ENCODE data around the gene IL16. TPM values are rescaled to one million over a fixed set of nuclear protein-coding genes. Genes with fewer than 3 reads are reported as not detected.

Gene IL16
- total and polyA plus RNA-seq, 2 donors from 2014 or later: 1.4 to 19.9 TPM

- Histone ChIP-seq H3K4me1 (ENCODE audit: control insufficient read depth in 2 of 3, insufficient read depth in 2 of 3, low read depth in 1 of 3, low read length in 3 of 3) (no peaks in the 10 kb centered on the region), H3K4me3 (ENCODE audit: low read length in 3 of 3) (no peak overlapping the region), H3K9ac (ENCODE audit: low read length in 3 of 3) (no peak overlapping the region), H3K36me3 (ENCODE audit: control insufficient read depth in 2 of 3, insufficient read depth in 3 of 3, low read length in 3 of 3) (no peaks in the 10 kb centered on the region), H3K27me3 (ENCODE audit: control insufficient read depth, insufficient read depth, low read length) (no peaks in the 10 kb centered on the region), H3K9me3 (ENCODE audit: control insufficient read depth in 2 of 3, insufficient read depth in 1 of 3, low read length in 3 of 3) (no peaks in the 10 kb centered on the region), H3K27ac (ENCODE audit: low read depth in 2 of 2, low read length in 2 of 2) (no peak overlapping the region)
- FAIRE-seq (no peak), DNase-seq (no peak)
- TF ChIP-seq, protein P1, sequence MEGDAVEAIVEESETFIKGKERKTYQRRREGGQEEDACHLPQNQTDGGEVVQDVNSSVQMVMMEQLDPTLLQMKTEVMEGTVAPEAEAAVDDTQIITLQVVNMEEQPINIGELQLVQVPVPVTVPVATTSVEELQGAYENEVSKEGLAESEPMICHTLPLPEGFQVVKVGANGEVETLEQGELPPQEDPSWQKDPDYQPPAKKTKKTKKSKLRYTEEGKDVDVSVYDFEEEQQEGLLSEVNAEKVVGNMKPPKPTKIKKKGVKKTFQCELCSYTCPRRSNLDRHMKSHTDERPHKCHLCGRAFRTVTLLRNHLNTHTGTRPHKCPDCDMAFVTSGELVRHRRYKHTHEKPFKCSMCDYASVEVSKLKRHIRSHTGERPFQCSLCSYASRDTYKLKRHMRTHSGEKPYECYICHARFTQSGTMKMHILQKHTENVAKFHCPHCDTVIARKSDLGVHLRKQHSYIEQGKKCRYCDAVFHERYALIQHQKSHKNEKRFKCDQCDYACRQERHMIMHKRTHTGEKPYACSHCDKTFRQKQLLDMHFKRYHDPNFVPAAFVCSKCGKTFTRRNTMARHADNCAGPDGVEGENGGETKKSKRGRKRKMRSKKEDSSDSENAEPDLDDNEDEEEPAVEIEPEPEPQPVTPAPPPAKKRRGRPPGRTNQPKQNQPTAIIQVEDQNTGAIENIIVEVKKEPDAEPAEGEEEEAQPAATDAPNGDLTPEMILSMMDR (IDR thresholded peaks at IDR 0.05; ENCODE audit: borderline replicate concordance, extremely low read depth, insufficient read depth): no peak
- intact Hi-C loops (cut with DNase I): no loop called here
Measured at GRCh38 chr15:81363276-81363675, 166.6 kb downstream of the IL16 start.

Other genes with a start within 250 kb of the IL16 start
- 30.9 TPM for gene MESD, start 207.1 kb upstream of the IL16 start, total RNA-seq
- 23.3 TPM for gene MESD, start 207.1 kb upstream of the IL16 start, polyA plus RNA-seq (ENCODE audit: insufficient read depth, low read depth, low replicate concordance)
- 16.7 TPM for gene TLNRD1, start 196.0 kb upstream of the IL16 start, total RNA-seq
- gene TLNRD1, start 196.0 kb upstream of the IL16 start, polyA plus RNA-seq (ENCODE audit: insufficient read depth, low read depth, low replicate concordance): 7.4 TPM
- 0.50 TPM for gene CFAP161, start 62.6 kb upstream of the IL16 start, total RNA-seq
- gene CFAP161, start 62.6 kb upstream of the IL16 start, polyA plus RNA-seq (ENCODE audit: insufficient read depth, low read depth, low replicate concordance): not detected
- gene STARD5, start 127.3 kb downstream of the IL16 start, total RNA-seq: 4.1 TPM
- 3.2 TPM for gene STARD5, start 127.3 kb downstream of the IL16 start, polyA plus RNA-seq (ENCODE audit: insufficient read depth, low read depth, low replicate concordance)
- gene TMC3, start 177.3 kb downstream of the IL16 start, total RNA-seq: not detected
- gene TMC3, start 177.3 kb downstream of the IL16 start, polyA plus RNA-seq (ENCODE audit: insufficient read depth, low read depth, low replicate concordance): not detected